ENCODE data around the gene SASS6.

SASS6 gene

DNA sequence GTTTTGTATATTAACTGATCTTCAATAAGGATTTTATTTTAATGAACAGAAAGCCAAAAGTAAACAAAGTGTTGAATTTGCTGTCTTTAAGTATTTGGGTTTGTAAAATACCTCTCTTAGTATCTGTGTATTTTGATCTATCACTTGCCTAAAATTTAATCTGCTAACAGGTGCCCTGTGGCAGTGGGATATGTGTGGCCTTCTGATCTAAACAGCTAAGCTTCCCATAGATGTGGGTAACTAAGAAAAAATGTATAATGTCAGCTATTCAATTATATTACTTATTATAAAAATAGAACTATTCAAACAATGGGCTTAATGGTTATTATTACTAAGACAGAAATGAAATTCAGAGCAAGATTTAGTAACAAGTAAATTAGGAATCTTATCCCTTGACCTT lies 30.2 kb upstream of the SASS6 start:
- no peak overlapping the region for H3K4me3 ChIP-seq (ENCODE audit: low read depth, low read length)
- no peak for DNase-seq (ENCODE audit: low read depth)
- TF ChIP-seq, protein P1, sequence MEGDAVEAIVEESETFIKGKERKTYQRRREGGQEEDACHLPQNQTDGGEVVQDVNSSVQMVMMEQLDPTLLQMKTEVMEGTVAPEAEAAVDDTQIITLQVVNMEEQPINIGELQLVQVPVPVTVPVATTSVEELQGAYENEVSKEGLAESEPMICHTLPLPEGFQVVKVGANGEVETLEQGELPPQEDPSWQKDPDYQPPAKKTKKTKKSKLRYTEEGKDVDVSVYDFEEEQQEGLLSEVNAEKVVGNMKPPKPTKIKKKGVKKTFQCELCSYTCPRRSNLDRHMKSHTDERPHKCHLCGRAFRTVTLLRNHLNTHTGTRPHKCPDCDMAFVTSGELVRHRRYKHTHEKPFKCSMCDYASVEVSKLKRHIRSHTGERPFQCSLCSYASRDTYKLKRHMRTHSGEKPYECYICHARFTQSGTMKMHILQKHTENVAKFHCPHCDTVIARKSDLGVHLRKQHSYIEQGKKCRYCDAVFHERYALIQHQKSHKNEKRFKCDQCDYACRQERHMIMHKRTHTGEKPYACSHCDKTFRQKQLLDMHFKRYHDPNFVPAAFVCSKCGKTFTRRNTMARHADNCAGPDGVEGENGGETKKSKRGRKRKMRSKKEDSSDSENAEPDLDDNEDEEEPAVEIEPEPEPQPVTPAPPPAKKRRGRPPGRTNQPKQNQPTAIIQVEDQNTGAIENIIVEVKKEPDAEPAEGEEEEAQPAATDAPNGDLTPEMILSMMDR (IDR thresholded peaks at IDR 0.05; ENCODE audit: low read depth, low read length, missing control alignments) = no peak

DNA sequence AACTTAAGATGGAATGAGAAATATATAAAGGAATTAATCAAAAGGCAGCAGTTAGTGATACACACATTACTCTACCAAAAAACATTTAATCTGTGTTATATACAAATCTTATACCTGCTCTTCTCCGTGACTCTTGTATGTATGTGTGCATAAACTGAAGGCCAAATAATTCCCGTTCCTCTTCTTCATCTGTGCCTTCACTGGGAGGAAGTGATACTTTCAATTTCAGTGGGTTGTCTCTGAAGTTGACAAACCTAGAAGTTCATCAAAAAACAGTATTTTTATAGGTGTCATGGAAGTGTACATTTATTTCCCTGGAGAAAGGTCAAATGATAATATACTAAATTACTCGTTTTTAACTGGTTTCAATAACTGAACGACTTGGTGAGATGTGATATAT lies 19.5 kb upstream of the SASS6 start:
- H3K4me3 ChIP-seq (ENCODE audit: low read depth, low read length) = no peak overlapping the region
- no peak for DNase-seq (ENCODE audit: low read depth)
- TF ChIP-seq, protein P1 (IDR thresholded peaks at IDR 0.05; ENCODE audit: low read depth, low read length, missing control alignments) = no peak

DNA sequence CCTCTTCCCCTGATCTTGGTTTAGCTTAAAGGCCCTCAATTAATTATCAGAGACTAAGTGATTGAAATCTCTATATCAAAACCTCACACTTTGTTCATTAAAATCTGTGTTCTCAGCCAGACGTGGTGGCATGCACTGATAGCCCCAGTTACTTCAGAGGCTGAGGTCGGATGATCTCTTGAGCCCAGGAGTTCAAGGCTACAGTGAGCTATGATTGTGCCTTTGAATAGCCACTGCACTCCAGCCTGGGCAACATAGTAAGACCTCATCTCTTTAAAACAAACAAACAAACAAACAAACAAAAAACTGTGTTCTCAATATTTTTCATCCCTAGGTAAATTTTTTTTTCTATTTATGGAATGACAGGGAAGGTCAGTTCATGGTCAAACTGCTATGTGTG lies 18.9 kb upstream of the SASS6 start:
- TF ChIP-seq, protein P1 (IDR thresholded peaks at IDR 0.05; ENCODE audit: low read depth, low read length, missing control alignments) = no peak
- no peak for DNase-seq (ENCODE audit: low read depth)
- no peak overlapping the region for H3K4me3 ChIP-seq (ENCODE audit: low read depth, low read length)

DNA sequence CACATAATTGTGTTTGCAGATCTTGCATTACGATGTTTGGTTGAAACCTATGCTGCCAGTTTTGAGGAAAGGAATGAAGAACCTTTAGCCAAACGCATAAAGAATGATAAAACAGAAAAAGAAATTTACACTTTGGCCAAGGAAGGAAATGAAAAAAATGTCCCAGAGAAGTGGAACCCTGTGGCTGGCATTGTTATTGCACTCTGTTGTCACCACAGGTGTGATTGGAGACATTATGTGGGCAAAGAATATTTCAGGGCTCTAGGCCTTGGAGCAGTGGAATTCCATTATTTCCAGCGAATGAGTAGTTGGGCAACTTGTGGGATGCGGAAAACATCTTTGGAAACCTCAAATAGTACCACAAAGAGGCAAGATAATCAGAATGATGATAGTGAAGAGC lies 15.1 kb upstream of the SASS6 start:
- TF ChIP-seq, protein P1 (IDR thresholded peaks at IDR 0.05; ENCODE audit: low read depth, low read length, missing control alignments) = no peak
- DNase-seq (ENCODE audit: low read depth) = no peak
- no peak overlapping the region for H3K4me3 ChIP-seq (ENCODE audit: low read depth, low read length)

DNA sequence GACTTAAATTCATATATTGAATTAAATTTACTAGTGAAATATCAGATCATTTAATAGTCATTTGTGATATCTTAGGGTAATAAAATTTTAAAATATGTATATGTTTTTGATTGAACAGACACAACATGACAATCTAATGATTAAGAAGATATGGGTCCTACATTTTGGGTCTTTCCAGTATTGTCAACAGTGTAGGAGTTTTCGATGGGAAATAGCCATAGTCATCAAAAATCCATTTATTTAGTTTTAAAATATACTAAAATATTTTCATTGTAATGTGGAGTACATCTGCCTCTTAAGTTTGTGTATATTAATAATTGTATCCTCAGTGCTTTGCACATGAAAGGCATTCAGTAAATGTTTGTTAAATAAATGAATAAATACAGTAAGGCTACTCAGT lies 14.2 kb upstream of the SASS6 start:
- no peak overlapping the region for H3K4me3 ChIP-seq (ENCODE audit: low read depth, low read length)

DNA sequence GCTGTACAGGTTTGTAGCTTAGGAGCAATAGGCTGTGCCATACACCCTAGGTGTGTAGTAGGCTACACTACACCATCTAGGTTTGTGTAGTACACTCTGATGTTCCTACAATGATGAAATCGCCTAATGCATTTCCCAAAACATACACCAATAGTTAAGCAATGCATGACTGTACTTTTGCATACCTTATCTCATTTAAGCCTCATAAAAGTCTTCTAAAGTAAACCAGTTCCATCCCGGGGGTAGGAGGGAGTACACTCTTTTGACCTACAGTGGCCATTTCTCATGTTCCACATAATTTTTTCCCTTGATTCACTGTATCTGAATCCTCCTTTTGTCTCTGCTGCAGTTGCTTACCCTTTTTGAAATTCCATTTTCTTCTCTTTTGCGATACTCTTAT lies 12.4 kb upstream of the SASS6 start:
- TF ChIP-seq, protein P1 (IDR thresholded peaks at IDR 0.05; ENCODE audit: low read depth, low read length, missing control alignments) = no peak
- H3K4me3 ChIP-seq (ENCODE audit: low read depth, low read length) = no peak overlapping the region

More for the DNA sequence above, 14.2 kb upstream of the SASS6 start:
- TF ChIP-seq, protein P1 (IDR thresholded peaks at IDR 0.05; ENCODE audit: low read depth, low read length, missing control alignments) = no peak
- no peak for DNase-seq (ENCODE audit: low read depth)

DNA sequence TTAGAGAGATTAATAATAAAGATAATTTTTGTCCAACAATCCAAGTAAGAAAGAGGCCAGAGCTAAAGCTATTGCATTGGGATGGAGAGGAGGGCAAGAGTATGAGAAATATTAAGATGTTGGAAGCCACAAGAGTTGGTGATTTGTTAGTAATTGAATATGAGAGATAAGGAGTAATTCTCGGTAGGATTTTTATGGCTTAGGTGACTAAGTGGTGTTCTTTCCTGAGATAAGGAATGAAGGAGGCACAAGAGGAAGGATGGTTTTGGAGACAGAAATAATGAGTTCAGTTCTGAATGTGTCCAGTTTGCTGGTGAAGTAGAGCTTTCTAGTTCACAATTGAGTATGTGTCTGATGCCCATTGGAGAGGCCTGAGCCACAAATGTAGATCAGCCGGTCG lies 9.6 kb upstream of the SASS6 start:
- TF ChIP-seq, protein P1 (IDR thresholded peaks at IDR 0.05; ENCODE audit: low read depth, low read length, missing control alignments) = no peak
- DNase-seq (ENCODE audit: low read depth) = no peak
- H3K4me3 ChIP-seq (ENCODE audit: low read depth, low read length) = no peak overlapping the region

More for the DNA sequence above, 12.4 kb upstream of the SASS6 start:
- no peak for DNase-seq (ENCODE audit: low read depth)
